ES-I3 (cell line): ENCODE results near the gene OXNAD1.

Experiments used
- H3K36me3 ChIP-seq: 2 replicates; pipeline ENCODE4 v1.6.1; 2013; ENCODE audit warnings: mild to moderate bottlenecking, low read length, control low read depth, moderate library complexity; ENCODE audit not compliant: insufficient read depth
- H3K4me1 ChIP-seq: 2 replicates; pipeline ENCODE4 v1.6.1; 2013; ENCODE audit warnings: mild to moderate bottlenecking, control low read depth, low read length; ENCODE audit not compliant: insufficient read depth
- H3K9ac ChIP-seq: 2 replicates; pipeline ENCODE4 v1.6.1; 2013; ENCODE audit warnings: low read depth, mild to moderate bottlenecking, low read length, moderate library complexity
- H3K9me3 ChIP-seq: 2 replicates; pipeline ENCODE4 v1.6.1; 2013; ENCODE audit warnings: mild to moderate bottlenecking, low read length, moderate library complexity; ENCODE audit not compliant: control insufficient read depth, insufficient read depth

The OXNAD1 gene

GRCh38 chr3:16346413-16347081 lies 81.5 kb downstream of the OXNAD1 start:
- Histone ChIP-seq H3K4me1 (no peaks in the 10 kb centered on the region; the same call in 1 of the 2 replicates), H3K9me3 (no peaks in the 10 kb centered on the region), H3K36me3 (no peaks in the 10 kb centered on the region), H3K9ac (no peak overlapping the region)

DNA sequence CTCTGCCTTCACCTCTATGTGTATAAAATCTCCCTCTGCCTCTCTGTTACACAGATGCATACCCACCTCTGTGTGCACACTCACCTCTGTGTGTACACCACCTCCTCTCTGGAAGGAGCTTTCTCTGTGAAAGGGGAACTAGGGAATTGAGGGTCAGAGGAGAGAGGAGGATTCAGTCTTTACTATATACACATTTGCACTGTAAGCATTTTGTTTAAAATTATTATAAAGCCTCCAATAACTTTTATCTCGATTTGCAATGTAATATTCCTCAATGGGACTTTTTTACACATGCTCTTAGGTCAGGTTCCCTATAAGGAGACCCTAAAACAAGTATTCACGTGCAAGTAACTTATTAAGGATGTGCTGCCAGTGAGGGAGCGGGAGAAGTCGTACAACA lies 82.5 kb downstream of the OXNAD1 start:
- peaks cover 4% of the 10 kb centered on the region; the same call in 1 of the 2 replicates for H3K4me1 ChIP-seq
- no peaks in the 10 kb centered on the region for H3K9me3 ChIP-seq
- no peak overlapping the region for H3K9ac ChIP-seq
- no peaks in the 10 kb centered on the region for H3K36me3 ChIP-seq

DNA sequence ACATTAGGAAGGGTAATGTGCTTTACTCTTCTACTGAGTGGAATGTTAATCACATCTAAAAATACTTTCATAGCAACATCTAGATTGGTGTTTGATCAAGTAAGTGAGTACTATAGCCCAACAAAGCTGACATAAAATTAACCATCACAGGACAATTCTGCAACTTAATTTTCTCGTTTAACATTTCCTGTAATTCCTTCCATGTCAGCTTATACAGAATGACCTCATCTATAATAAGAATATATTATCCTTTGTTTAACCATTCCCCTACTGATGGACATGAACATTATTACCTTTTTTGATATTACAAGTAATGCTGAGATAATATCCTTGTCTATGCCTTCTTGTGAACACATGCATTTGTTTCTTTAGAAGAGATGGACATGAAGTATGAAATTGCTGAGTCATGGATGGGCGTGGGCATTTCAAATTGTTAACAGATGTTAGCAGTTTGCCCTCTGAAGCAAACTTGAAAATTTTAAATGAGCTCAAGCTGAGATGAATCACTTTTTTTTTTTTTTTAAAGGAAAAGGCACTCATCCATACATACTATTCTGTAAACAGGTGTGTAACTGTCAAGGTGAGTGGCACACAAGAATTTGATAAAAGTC lies 85.1 kb downstream of the OXNAD1 start:
- Histone ChIP-seq H3K4me1 (peaks cover 4% of the 10 kb centered on the region; the same call in 1 of the 2 replicates), H3K36me3 (no peaks in the 10 kb centered on the region), H3K9ac (no peak overlapping the region), H3K9me3 (no peaks in the 10 kb centered on the region)

DNA sequence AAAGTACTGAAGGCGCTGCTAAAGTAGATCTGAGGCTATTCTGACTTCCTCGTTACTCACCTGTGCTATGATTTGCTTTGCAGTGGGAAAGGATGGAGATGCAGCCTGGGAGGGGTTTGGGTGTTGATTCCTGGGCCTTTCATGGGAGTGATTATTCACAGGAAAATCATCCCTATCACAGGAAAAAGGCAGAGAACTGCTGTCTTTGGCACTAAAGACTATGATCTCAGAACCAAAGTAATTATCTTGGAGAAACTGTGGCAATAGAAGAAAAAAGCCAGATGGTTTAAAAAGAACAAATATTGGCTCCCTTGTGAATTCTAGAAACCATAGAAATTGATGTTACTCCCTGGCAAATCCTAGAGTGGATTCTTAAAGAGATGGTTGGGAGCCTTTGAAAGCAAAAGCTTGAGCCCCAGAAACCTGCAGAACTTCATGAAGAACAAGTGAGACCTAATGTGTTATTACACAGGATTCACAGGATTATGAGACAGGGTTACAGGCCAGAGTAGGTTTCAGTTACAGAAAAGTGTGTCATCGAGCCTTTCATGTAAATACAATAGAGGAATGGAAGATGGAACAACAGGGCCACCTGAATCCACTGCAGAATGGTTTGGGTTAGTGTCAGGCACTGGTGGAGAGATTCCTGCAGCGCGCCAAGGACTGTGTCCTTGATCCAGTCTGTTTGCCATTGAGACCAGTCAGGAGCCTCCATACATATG lies 85.7 kb downstream of the OXNAD1 start:
- Histone ChIP-seq H3K36me3 (no peaks in the 10 kb centered on the region), H3K9ac (no peak overlapping the region), H3K9me3 (no peaks in the 10 kb centered on the region), H3K4me1 (peaks cover 4% of the 10 kb centered on the region; the same call in 1 of the 2 replicates)

GRCh38 chr3:16352428-16352827 lies 87.4 kb downstream of the OXNAD1 start:
- H3K9ac ChIP-seq = no peak overlapping the region
- no peaks in the 10 kb centered on the region for H3K9me3 ChIP-seq
- no peaks in the 10 kb centered on the region for H3K36me3 ChIP-seq

GRCh38 chr3:16354291-16354690 lies 89.3 kb downstream of the OXNAD1 start:
- no peaks in the 10 kb centered on the region for H3K36me3 ChIP-seq
- H3K9me3 ChIP-seq = no peaks in the 10 kb centered on the region
- H3K4me1 ChIP-seq = peaks cover 4% of the 10 kb centered on the region; the same call in 1 of the 2 replicates
- no peak overlapping the region for H3K9ac ChIP-seq

More at GRCh38 chr3:16352428-16352827, 87.4 kb downstream of the OXNAD1 start:
- peaks cover 4% of the 10 kb centered on the region; the same call in 1 of the 2 replicates for H3K4me1 ChIP-seq
